ENCODE results near the gene ARMC7. TPM values are rescaled to one million over a fixed set of nuclear protein-coding genes. Genes with fewer than 3 reads are reported as not detected.

ARMC7 gene
- total and polyA plus RNA-seq, 2 of the 13 experiments (the other 11 are each of a cell fraction or from before 2014, with no cell fraction given), result 3.9 to 4.2 TPM

DNA sequence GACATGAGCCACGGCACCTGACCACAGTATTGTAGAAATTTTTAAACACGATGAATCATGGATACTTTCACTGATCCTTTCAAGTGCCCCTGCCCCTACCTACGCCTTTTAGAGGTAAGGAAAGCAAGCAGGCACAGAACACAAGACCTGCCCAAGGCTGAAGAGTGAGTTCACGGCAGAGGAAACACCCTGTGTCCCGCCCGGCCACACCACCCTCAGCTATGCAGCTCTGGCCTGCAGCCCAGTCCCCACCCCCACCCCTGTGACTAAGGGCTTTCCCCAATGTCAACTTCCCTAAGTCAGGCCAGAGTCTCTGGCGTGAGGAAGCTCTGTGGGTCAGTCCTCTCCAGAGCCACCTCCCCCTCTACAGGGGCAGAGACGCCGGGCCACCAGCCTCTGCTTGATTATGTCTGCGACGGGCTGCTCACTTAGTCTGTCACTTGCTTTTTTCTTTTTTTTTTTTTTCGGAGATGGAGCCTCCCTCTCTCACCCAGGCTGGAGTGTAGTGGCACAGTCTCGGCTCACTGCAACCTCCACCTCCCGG lies 13.6 kb upstream of the ARMC7 start (continued):
- no peak for TF ChIP-seq ZSCAN29 (CRISPR knock-in tag; conservative IDR thresholded peaks at IDR 0.05)
- TF ChIP-seq ZNF619 (CRISPR knock-in tag; IDR thresholded peaks at IDR 0.05), result no peak
- peak; percentile 99 for TF ChIP-seq HIVEP1 (CRISPR knock-in tag; IDR thresholded peaks at IDR 0.05)
- TF ChIP-seq, protein P1, sequence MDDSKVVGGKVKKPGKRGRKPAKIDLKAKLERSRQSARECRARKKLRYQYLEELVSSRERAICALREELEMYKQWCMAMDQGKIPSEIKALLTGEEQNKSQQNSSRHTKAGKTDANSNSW (CRISPR knock-in tag; IDR thresholded peaks at IDR 0.05; ENCODE audit: borderline replicate concordance), result no peak
- TF ChIP-seq MAFK (conservative IDR thresholded peaks at IDR 0.05 in 1 of 2, IDR thresholded peaks at IDR 0.05 in 1 of 2; ENCODE audit: low read length in 2 of 2), result peak; percentile 41 to 59; a peak in 3 of 4 replicates
- no peak for TF ChIP-seq SIN3B (IDR thresholded peaks at IDR 0.05; ENCODE audit: low read length)
- TF ChIP-seq MAFF (IDR thresholded peaks at IDR 0.05; ENCODE audit: low read depth, low read length), result peak; percentile 57; the same call in 1 of the 2 replicates
- no peak for TF ChIP-seq LBX2 (CRISPR knock-in tag; IDR thresholded peaks at IDR 0.05; ENCODE audit: borderline replicate concordance)
- TF ChIP-seq JUN (CRISPR knock-in tag; IDR thresholded peaks at IDR 0.05), result no peak
- TF ChIP-seq, protein P2, sequence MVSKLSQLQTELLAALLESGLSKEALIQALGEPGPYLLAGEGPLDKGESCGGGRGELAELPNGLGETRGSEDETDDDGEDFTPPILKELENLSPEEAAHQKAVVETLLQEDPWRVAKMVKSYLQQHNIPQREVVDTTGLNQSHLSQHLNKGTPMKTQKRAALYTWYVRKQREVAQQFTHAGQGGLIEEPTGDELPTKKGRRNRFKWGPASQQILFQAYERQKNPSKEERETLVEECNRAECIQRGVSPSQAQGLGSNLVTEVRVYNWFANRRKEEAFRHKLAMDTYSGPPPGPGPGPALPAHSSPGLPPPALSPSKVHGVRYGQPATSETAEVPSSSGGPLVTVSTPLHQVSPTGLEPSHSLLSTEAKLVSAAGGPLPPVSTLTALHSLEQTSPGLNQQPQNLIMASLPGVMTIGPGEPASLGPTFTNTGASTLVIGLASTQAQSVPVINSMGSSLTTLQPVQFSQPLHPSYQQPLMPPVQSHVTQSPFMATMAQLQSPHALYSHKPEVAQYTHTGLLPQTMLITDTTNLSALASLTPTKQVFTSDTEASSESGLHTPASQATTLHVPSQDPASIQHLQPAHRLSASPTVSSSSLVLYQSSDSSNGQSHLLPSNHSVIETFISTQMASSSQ (IDR thresholded peaks at IDR 0.05; ENCODE audit: low read depth), result no peak
- TF ChIP-seq, protein P2 (CRISPR knock-in tag; IDR thresholded peaks at IDR 0.05; ENCODE audit: borderline replicate concordance), result no peak; the same call in 1 of the 2 replicates
- no peak for TF ChIP-seq RFX3 (CRISPR knock-in tag; IDR thresholded peaks at IDR 0.05)
- no peak for TF ChIP-seq ZNF12 (CRISPR knock-in tag; IDR thresholded peaks at IDR 0.05)
- TF ChIP-seq, protein P3, sequence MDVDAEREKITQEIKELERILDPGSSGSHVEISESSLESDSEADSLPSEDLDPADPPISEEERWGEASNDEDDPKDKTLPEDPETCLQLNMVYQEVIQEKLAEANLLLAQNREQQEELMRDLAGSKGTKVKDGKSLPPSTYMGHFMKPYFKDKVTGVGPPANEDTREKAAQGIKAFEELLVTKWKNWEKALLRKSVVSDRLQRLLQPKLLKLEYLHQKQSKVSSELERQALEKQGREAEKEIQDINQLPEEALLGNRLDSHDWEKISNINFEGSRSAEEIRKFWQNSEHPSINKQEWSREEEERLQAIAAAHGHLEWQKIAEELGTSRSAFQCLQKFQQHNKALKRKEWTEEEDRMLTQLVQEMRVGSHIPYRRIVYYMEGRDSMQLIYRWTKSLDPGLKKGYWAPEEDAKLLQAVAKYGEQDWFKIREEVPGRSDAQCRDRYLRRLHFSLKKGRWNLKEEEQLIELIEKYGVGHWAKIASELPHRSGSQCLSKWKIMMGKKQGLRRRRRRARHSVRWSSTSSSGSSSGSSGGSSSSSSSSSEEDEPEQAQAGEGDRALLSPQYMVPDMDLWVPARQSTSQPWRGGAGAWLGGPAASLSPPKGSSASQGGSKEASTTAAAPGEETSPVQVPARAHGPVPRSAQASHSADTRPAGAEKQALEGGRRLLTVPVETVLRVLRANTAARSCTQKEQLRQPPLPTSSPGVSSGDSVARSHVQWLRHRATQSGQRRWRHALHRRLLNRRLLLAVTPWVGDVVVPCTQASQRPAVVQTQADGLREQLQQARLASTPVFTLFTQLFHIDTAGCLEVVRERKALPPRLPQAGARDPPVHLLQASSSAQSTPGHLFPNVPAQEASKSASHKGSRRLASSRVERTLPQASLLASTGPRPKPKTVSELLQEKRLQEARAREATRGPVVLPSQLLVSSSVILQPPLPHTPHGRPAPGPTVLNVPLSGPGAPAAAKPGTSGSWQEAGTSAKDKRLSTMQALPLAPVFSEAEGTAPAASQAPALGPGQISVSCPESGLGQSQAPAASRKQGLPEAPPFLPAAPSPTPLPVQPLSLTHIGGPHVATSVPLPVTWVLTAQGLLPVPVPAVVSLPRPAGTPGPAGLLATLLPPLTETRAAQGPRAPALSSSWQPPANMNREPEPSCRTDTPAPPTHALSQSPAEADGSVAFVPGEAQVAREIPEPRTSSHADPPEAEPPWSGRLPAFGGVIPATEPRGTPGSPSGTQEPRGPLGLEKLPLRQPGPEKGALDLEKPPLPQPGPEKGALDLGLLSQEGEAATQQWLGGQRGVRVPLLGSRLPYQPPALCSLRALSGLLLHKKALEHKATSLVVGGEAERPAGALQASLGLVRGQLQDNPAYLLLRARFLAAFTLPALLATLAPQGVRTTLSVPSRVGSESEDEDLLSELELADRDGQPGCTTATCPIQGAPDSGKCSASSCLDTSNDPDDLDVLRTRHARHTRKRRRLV (CRISPR knock-in tag; IDR thresholded peaks at IDR 0.05), result no peak
- TF ChIP-seq ZBTB7A (CRISPR knock-in tag; IDR thresholded peaks at IDR 0.05), result no peak
- TF ChIP-seq CEBPB (IDR thresholded peaks at IDR 0.05; ENCODE audit: borderline replicate concordance, low read depth, low read length), result no peak
- TF ChIP-seq ZBTB3 (CRISPR knock-in tag; IDR thresholded peaks at IDR 0.05; ENCODE audit: borderline replicate concordance, low read depth), result no peak
- no peak for TF ChIP-seq ZNF136 (CRISPR knock-in tag; IDR thresholded peaks at IDR 0.05; ENCODE audit: low read depth)
- no peak for TF ChIP-seq TCF7L2 (IDR thresholded peaks at IDR 0.05; ENCODE audit: low read depth, low read length)
- TF ChIP-seq ZNF30 (CRISPR knock-in tag; IDR thresholded peaks at IDR 0.05), result no peak
- TF ChIP-seq ZNF563 (CRISPR knock-in tag; IDR thresholded peaks at IDR 0.05), result no peak
- TF ChIP-seq ZNF382 (CRISPR knock-in tag; IDR thresholded peaks at IDR 0.05; ENCODE audit: borderline replicate concordance), result no peak
